GM23338 (cell line): ENCODE measurements around the gene CEBPZOS. TPM values are rescaled to one million over a fixed set of nuclear protein-coding genes. Genes with fewer than 3 reads are reported as not detected.

Experiments
- ATAC-seq: fragments of 200-7000 bp; cut with Tn5 transposase; 3 replicates; pipeline ENCODE4 v1.9.1; 2020
- DNase-seq: peaks from one replicate; pipeline ENCODE4 v3.0.0-alpha.2; 2015; ENCODE audit warnings: low spot score
- H2AFZ ChIP-seq: fragments of 200-600 bp; sonication (generic); 2 replicates; pipeline ENCODE4 v1.8.0; 2016; ENCODE audit warnings: antibody characterized with exemption, mild to moderate bottlenecking, moderate library complexity
- H3F3A ChIP-seq: fragments of 200-600 bp; sonication (generic); replicated peaks from 2 replicates; pipeline ENCODE4 v1.8.0; 2017; ENCODE audit warnings: antibody characterized with exemption, mixed run types, low read depth
- H3K27ac ChIP-seq: fragments of 200-600 bp; sonication (generic); 2 replicates; pipeline ENCODE4 v1.6.1; 2016; ENCODE audit warnings: low read depth
- H3K27me3 ChIP-seq: fragments of 200-600 bp; sonication (generic); 2 replicates; pipeline ENCODE4 v1.8.0; 2016; ENCODE audit warnings: mild to moderate bottlenecking, mixed run types, moderate library complexity; ENCODE audit not compliant: insufficient read depth
- H3K36me3 ChIP-seq: fragments of 200-600 bp; sonication (generic); 2 replicates; pipeline ENCODE4 v1.8.0; 2016; ENCODE audit warnings: mild to moderate bottlenecking; ENCODE audit not compliant: insufficient read depth
- H3K4me1 ChIP-seq: fragments of 200-600 bp; sonication (generic); 2 replicates; pipeline ENCODE4 v1.8.0; 2016; ENCODE audit warnings: mild to moderate bottlenecking, moderate library complexity; ENCODE audit not compliant: insufficient read depth
- H3K4me2 ChIP-seq: fragments of 200-600 bp; sonication (generic); 2 replicates; pipeline ENCODE4 v1.7.1; 2017; ENCODE audit warnings: mixed run types
- H3K4me3 ChIP-seq: fragments of 200-600 bp; sonication (generic); 2 replicates; pipeline ENCODE4 v1.6.1; 2016; ENCODE audit warnings: mixed run types
- H3K79me2 ChIP-seq: fragments of 200-600 bp; sonication (generic); replicated peaks from 2 replicates; pipeline ENCODE4 v1.8.0; 2017; ENCODE audit warnings: mild to moderate bottlenecking; ENCODE audit not compliant: insufficient read depth
- H3K9me2 ChIP-seq: fragments of 200-600 bp; sonication (generic); 2 replicates; pipeline ENCODE4 v1.8.0; 2017; ENCODE audit not compliant: insufficient read depth
- H4K20me1 ChIP-seq: fragments of 200-600 bp; sonication (generic); replicated peaks from 2 replicates; pipeline ENCODE4 v1.8.0; 2017; ENCODE audit warnings: mild to moderate bottlenecking; ENCODE audit not compliant: insufficient read depth
- H3K27ac Mint-ChIP-seq: 2 replicates; pipeline ENCODE4 v1.8.0; 2020; ENCODE audit warnings: inconsistent platforms, mild to moderate bottlenecking, moderate library complexity, mixed read lengths
- H3K27me3 Mint-ChIP-seq: 3 replicates; pipeline ENCODE4 v1.8.0; 2022; ENCODE audit warnings: low read depth, mild to moderate bottlenecking, moderate library complexity, mixed read lengths, inconsistent platforms; ENCODE audit not compliant: insufficient read depth, poor library complexity
- H3K36me3 Mint-ChIP-seq: 3 replicates; pipeline ENCODE4 v1.8.0; 2021; ENCODE audit warnings: low read depth, mild to moderate bottlenecking, inconsistent platforms, moderate library complexity, mixed read lengths
- H3K4me1 Mint-ChIP-seq: 3 replicates; pipeline ENCODE4 v1.8.0; 2020; ENCODE audit warnings: mild to moderate bottlenecking, inconsistent platforms, mixed read lengths
- H3K4me3 Mint-ChIP-seq: 3 replicates; pipeline ENCODE4 v1.8.0; 2021; ENCODE audit warnings: moderate library complexity, mild to moderate bottlenecking, inconsistent platforms, mixed read lengths
- H3K9me3 Mint-ChIP-seq: 3 replicates; pipeline ENCODE4 v1.8.0; 2020; ENCODE audit warnings: moderate library complexity, mild to moderate bottlenecking, inconsistent platforms, mixed read lengths
- ETS1 ChIP-seq: IDR thresholded peaks from 2 replicates; pipeline ENCODE4 v1.6.1; 2016; ENCODE audit warnings: antibody characterized with exemption
- EZH2 ChIP-seq: fragments of 200-600 bp; sonication (generic); IDR thresholded peaks from one replicate; pipeline ENCODE4 v1.8.0; 2017; ENCODE audit warnings: antibody characterized with exemption, mild to moderate bottlenecking, low read depth; ENCODE audit not compliant: unreplicated experiment
- EZH2phosphoT487 ChIP-seq: fragments of 200-600 bp; sonication (generic); IDR thresholded peaks from one replicate; pipeline ENCODE4 v1.8.1; 2018; ENCODE audit warnings: antibody characterized with exemption; ENCODE audit not compliant: unreplicated experiment
- JUNB ChIP-seq: IDR thresholded peaks from one replicate; pipeline ENCODE4 v1.6.1; 2016; ENCODE audit warnings: antibody characterized with exemption; ENCODE audit not compliant: unreplicated experiment
- NANOG ChIP-seq: IDR thresholded peaks from 2 replicates; pipeline ENCODE4 v1.6.1; 2016; ENCODE audit warnings: antibody characterized with exemption, borderline replicate concordance
- REST ChIP-seq: IDR thresholded peaks from one replicate; pipeline ENCODE4 v1.6.1; 2018; ENCODE audit warnings: antibody characterized with exemption; ENCODE audit not compliant: unreplicated experiment
- STAT1 ChIP-seq: IDR thresholded peaks from one replicate; pipeline ENCODE4 v1.6.1; 2016; ENCODE audit warnings: antibody characterized with exemption; ENCODE audit not compliant: unreplicated experiment
- ZNF114 ChIP-seq: fragments of 250-450 bp; sonication (Bioruptor Pico); IDR thresholded peaks from 2 replicates; pipeline ENCODE4 v1.5.0; 2020; ENCODE audit warnings: mild to moderate bottlenecking, moderate library complexity
- ZNF331 ChIP-seq: fragments of 250-450 bp; sonication (Bioruptor Pico); IDR thresholded peaks from 2 replicates; pipeline ENCODE4 v1.5.0; 2020; ENCODE audit warnings: low read depth, mild to moderate bottlenecking, moderate library complexity
- ZNF462 ChIP-seq: fragments of 250-450 bp; sonication (Bioruptor Pico); IDR thresholded peaks from 2 replicates; pipeline ENCODE4 v1.5.0; 2020; ENCODE audit warnings: mild to moderate bottlenecking, moderate library complexity
- polyA plus RNA-seq: library from polyadenylated mRNA; unstranded; fragments of >200 nt; fragmentation: Nextera tagmentation; extraction: Ambion mirVana; gene quantifications from 2 replicates; pipeline ENCODE4 v1.2.1, GENCODE V29; 2016
- total RNA-seq: library from RNA; depleted of rRNA; stranded (reverse); fragments of >200 nt; shearing (Covaris generic); gene quantifications from 2 replicates; pipeline ENCODE4 v1.2.3, GENCODE V29; 2014

CEBPZOS gene
- total and polyA plus RNA-seq, 2 experiments from 2014 or later: 83.6 to 191 TPM

GRCh38 chr2:37246205-37246604 is 49.9 kb downstream of the CEBPZOS start (continued):
- no peak for TF ChIP-seq ZNF462
- no peak for TF ChIP-seq ETS1
- no peak for TF ChIP-seq ZNF114 (CRISPR knock-in tag)
- TF ChIP-seq NANOG: no peak
- no peak for TF ChIP-seq ZNF331 (CRISPR knock-in tag)

GRCh38 chr2:37250869-37251740 is 54.8 kb downstream of the CEBPZOS start:
- H3K27me3 ChIP-seq: no peaks in the 10 kb centered on the region
- ATAC-seq: no peak
- Mint-ChIP-seq H3K36me3 (peaks cover 79% of the 10 kb centered on the region), H3K27ac (peak overlapping the region; percentile 9; the same call in 1 of the 2 replicates), H3K27me3 (peaks cover 2% of the 10 kb centered on the region), H3K4me1 (no peaks in the 10 kb centered on the region), H3K9me3 (no peaks in the 10 kb centered on the region), H3K4me3 (no peak overlapping the region)
- DNase-seq: no peak
- peak overlapping the region; percentile 69 for H3K27ac ChIP-seq
- H3K4me3 ChIP-seq: no peak overlapping the region
- H3K36me3 ChIP-seq: peaks cover 76% of the 10 kb centered on the region; the same call in 1 of the 2 replicates
- no peak overlapping the region for H3K4me2 ChIP-seq
- H2AFZ ChIP-seq: no peak overlapping the region
- peaks cover 24% of the 10 kb centered on the region for H3F3A ChIP-seq
- H3K9me2 ChIP-seq: no peaks in the 10 kb centered on the region
- no peaks in the 10 kb centered on the region for H3K79me2 ChIP-seq
- peaks cover 16% of the 10 kb centered on the region; the same call in 1 of the 2 replicates for H4K20me1 ChIP-seq
- H3K4me1 ChIP-seq: no peaks in the 10 kb centered on the region
- TF ChIP-seq EZH2 (no peak), ZNF114 (CRISPR knock-in tag) (no peak), STAT1 (no peak), JUNB (no peak), REST (no peak), EZH2phosphoT487 (no peak), NANOG (no peak), ETS1 (no peak), ZNF331 (CRISPR knock-in tag) (no peak)
